OCI-LY1 (cell line): ENCODE data around the gene ZFP1.

ENCODE experiments used
- H2AFZ ChIP-seq: fragments of 200-600 bp; sonication (generic), shearing (Covaris generic); 2 replicates; pipeline ENCODE4 v1.6.0; 2014; ENCODE audit warnings: antibody characterized with exemption, mild to moderate bottlenecking, low read length
- H3F3A ChIP-seq: fragments of 200-600 bp; sonication (generic), shearing (Covaris generic); 2 replicates; pipeline ENCODE4 v1.6.0; 2014; ENCODE audit warnings: mild to moderate bottlenecking, antibody characterized with exemption, low read length, moderate library complexity; ENCODE audit not compliant: insufficient read depth
- H3K27ac ChIP-seq: fragments of 200-600 bp; sonication (generic); 2 replicates; pipeline ENCODE4 v1.5.1; 2014; ENCODE audit warnings: low read length, mixed run types, mild to moderate bottlenecking, low read depth; ENCODE audit not compliant: poor library complexity, severe bottlenecking
- H3K27me3 ChIP-seq: fragments of 200-600 bp; sonication (generic); 2 replicates; pipeline ENCODE4 v1.6.0; 2014; ENCODE audit warnings: antibody characterized with exemption, mild to moderate bottlenecking, low read length, moderate library complexity; ENCODE audit not compliant: insufficient read depth
- H3K36me3 ChIP-seq: fragments of 200-600 bp; sonication (generic); 2 replicates; pipeline ENCODE4 v1.6.1; 2014; ENCODE audit warnings: mild to moderate bottlenecking, antibody characterized with exemption, low read length, moderate library complexity, mixed read lengths; ENCODE audit not compliant: insufficient read depth
- H3K4me1 ChIP-seq: fragments of 200-600 bp; sonication (generic); 2 replicates; pipeline ENCODE4 v1.5.1; 2014; ENCODE audit warnings: mild to moderate bottlenecking, low read length, moderate library complexity; ENCODE audit not compliant: insufficient read depth, severe bottlenecking
- H3K4me2 ChIP-seq: fragments of 200-600 bp; sonication (generic), shearing (Covaris generic); 2 replicates; pipeline ENCODE4 v1.6.1; 2014; ENCODE audit warnings: low read length
- H3K4me3 ChIP-seq: fragments of 200-600 bp; sonication (generic); 2 replicates; pipeline ENCODE4 v1.5.1; 2014; ENCODE audit warnings: low read length, low read depth, mild to moderate bottlenecking, mixed read lengths; ENCODE audit not compliant: poor library complexity, severe bottlenecking
- H3K79me2 ChIP-seq: fragments of 200-600 bp; shearing (Covaris generic); 2 replicates; pipeline ENCODE4 v1.6.1; 2016; ENCODE audit warnings: mixed run types, low read length, mixed read lengths; ENCODE audit not compliant: insufficient read depth
- H3K9ac ChIP-seq: fragments of 200-600 bp; sonication (generic), shearing (Covaris generic); 2 replicates; pipeline ENCODE4 v1.6.1; 2014; ENCODE audit warnings: mild to moderate bottlenecking, low read length, mixed read lengths
- H3K9me2 ChIP-seq: fragments of 200-600 bp; sonication (generic), shearing (Covaris generic); 2 replicates; pipeline ENCODE4 v1.6.1; 2014; ENCODE audit warnings: low read depth, mild to moderate bottlenecking, low read length, mixed read lengths
- H3K9me3 ChIP-seq: fragments of 200-600 bp; shearing (Covaris generic); 2 replicates; pipeline ENCODE4 v1.6.1; 2014; ENCODE audit warnings: low read length, mixed read lengths
- H4K20me1 ChIP-seq: fragments of 200-600 bp; sonication (generic), shearing (Covaris generic); 2 replicates; pipeline ENCODE4 v1.6.0; 2016; ENCODE audit warnings: mild to moderate bottlenecking, low read length; ENCODE audit not compliant: insufficient read depth
- CTCF ChIP-seq: fragments of 200-600 bp; sonication (generic), shearing (Covaris generic); IDR thresholded peaks from 2 replicates; pipeline ENCODE4 v1.5.1; 2017; ENCODE audit warnings: mild to moderate bottlenecking, antibody characterized with exemption, low read length, moderate library complexity, mixed read lengths
- EZH2 ChIP-seq: fragments of 200-600 bp; sonication (generic), shearing (Covaris generic); IDR thresholded peaks from 2 replicates; pipeline ENCODE4 v1.8.0; 2017; ENCODE audit warnings: borderline replicate concordance, mixed run types, mild to moderate bottlenecking, antibody characterized with exemption, low read length, moderate library complexity, mixed read lengths

Gene ZFP1

DNA sequence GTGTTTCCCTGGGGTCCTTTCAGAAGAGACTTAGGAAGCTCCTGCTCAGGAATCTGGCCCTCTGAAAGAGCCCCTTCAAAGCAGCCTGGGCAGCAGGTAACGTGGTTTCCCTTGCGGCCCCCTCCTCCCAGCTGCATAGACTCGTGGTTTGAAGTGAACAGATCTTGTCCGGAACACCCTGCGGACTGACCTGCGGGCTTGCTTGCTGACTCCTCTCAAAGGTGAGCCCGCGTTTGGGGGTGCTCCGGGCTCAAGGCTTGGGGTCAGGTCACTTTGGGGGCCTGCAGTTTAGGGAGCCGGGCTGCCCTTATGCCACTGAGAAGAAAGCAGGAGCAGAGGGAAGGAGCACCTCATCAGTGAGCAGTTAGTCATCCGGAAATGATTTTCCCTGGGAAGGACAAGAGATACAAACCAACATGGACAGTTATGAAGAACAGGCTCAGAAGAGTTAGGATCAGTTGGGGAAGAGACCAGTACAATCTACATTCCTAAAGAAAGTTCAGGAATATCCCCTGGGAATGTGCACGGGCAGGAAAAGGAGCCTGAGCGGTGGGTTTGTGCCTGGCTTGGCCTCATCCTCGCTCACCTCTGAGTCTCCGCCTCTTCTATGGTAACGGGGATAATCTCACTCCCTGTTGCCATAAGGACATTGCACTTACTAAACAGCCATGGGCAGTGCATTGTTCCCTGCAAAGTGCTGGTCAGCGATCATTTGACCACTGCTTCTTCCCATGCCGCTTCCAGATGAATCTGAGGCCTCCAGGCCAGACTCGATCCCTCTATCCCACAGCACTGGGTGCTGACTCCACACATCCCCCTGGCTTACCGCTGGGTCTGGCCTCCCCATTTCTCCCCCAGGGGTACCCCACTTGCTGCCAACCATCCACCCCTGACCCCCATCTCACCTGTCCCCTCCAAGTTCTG, 41.7 kb upstream of the ZFP1 start:
- no peak overlapping the region for H3K4me2 ChIP-seq
- H3K9me3 ChIP-seq = no peaks in the 10 kb centered on the region
- no peaks in the 10 kb centered on the region for H3K27me3 ChIP-seq
- H3K9ac ChIP-seq = no peak overlapping the region
- H2AFZ ChIP-seq = no peak overlapping the region
- no peaks in the 10 kb centered on the region for H3K79me2 ChIP-seq
- no peak for TF ChIP-seq CTCF
- TF ChIP-seq EZH2 = no peak
- H4K20me1 ChIP-seq = no peaks in the 10 kb centered on the region
- H3K4me3 ChIP-seq = no peak overlapping the region
- H3K27ac ChIP-seq = no peak overlapping the region
- H3K4me1 ChIP-seq = peaks cover 42% of the 10 kb centered on the region
- no peaks in the 10 kb centered on the region for H3F3A ChIP-seq
- no peaks in the 10 kb centered on the region for H3K36me3 ChIP-seq
- no peaks in the 10 kb centered on the region for H3K9me2 ChIP-seq

GRCh38 chr16:75107505-75107904, 40.8 kb upstream of the ZFP1 start:
- TF ChIP-seq CTCF (no peak), EZH2 (no peak)
- Histone ChIP-seq H3K79me2 (no peaks in the 10 kb centered on the region), H4K20me1 (no peaks in the 10 kb centered on the region), H3K27ac (no peak overlapping the region), H3K4me2 (no peak overlapping the region), H3K9me2 (no peaks in the 10 kb centered on the region), H3K9me3 (no peaks in the 10 kb centered on the region), H3K27me3 (no peaks in the 10 kb centered on the region), H3K9ac (no peak overlapping the region; the same call in 1 of the 2 replicates), H3K4me3 (no peak overlapping the region), H3K4me1 (peaks cover 42% of the 10 kb centered on the region), H3K36me3 (no peaks in the 10 kb centered on the region), H2AFZ (no peak overlapping the region), H3F3A (no peaks in the 10 kb centered on the region)

- peak overlapping the region; percentile 46 for H3K27ac ChIP-seq
- no peaks in the 10 kb centered on the region for H3K36me3 ChIP-seq
- H3K4me2 ChIP-seq = peak overlapping the region; percentile 56
- H3K9ac ChIP-seq = peak overlapping the region; percentile 29; the same call in 1 of the 2 replicates
- no peaks in the 10 kb centered on the region for H3K9me3 ChIP-seq
- H3K27me3 ChIP-seq = no peaks in the 10 kb centered on the region
- H3K4me1 ChIP-seq = peaks cover 42% of the 10 kb centered on the region
- H3F3A ChIP-seq = no peaks in the 10 kb centered on the region
- H3K4me3 ChIP-seq = peak overlapping the region; percentile 38
- no peak overlapping the region for H2AFZ ChIP-seq
- TF ChIP-seq EZH2 = no peak
- no peak for TF ChIP-seq CTCF
- no peaks in the 10 kb centered on the region for H3K79me2 ChIP-seq
- H4K20me1 ChIP-seq = no peaks in the 10 kb centered on the region
- no peaks in the 10 kb centered on the region for H3K9me2 ChIP-seq
Observed at GRCh38 chr16:75108792-75109731, 39.3 kb upstream of the ZFP1 start.
